NCI-H1048 (cell line): ENCODE results near the gene NOTCH4.
A peak's percentile ranks its signal among the peaks of the same experiment; 100 is the strongest.

Experiments used
- DNase-seq: peaks from one replicate; lab custom pipeline; 2025; lab: John Stamatoyannopoulos, UW

The NOTCH4 gene

GRCh38 chr6:32181148-32181702, 42.6 kb downstream of the NOTCH4 start:
- no peak for DNase-seq

- no peak for DNase-seq
These were observed 44.0 kb downstream of the NOTCH4 start for GRCh38 chr6:32179766-32180405.

- no peak for DNase-seq
These were observed 45.1 kb downstream of the NOTCH4 start for GRCh38 chr6:32178547-32179440.

GRCh38 chr6:32177788-32178546, 45.9 kb downstream of the NOTCH4 start, which contains the start of gene RNF5:
RNF5 (plus strand) TSS chr6:32178405; CDS start chr6:32178512, 107 bp downstream.
- peak; percentile 99 for DNase-seq

- no peak for DNase-seq
These were observed 46.6 kb downstream of the NOTCH4 start for GRCh38 chr6:32177183-32177787.

- DNase-seq, result no peak
These were observed 47.2 kb downstream of the NOTCH4 start for GRCh38 chr6:32176476-32177182.

- DNase-seq, result peak; percentile 84
These were observed 48.0 kb downstream of the NOTCH4 start, which contains the start of gene AGPAT1 for GRCh38 chr6:32175711-32176475. AGPAT1 (minus strand) TSS chr6:32176084; CDS start chr6:32171496, 4,588 bp downstream.

- DNase-seq, result no peak
These were observed 48.6 kb downstream of the NOTCH4 start for GRCh38 chr6:32175322-32175710.

GRCh38 chr6:32174416-32174815, 49.5 kb downstream of the NOTCH4 start:
- DNase-seq, result no peak

- DNase-seq, result no peak
These were observed 50.7 kb downstream of the NOTCH4 start for GRCh38 chr6:32173051-32173727.

GRCh38 chr6:32171234-32171633, 52.6 kb downstream of the NOTCH4 start:
- DNase-seq, result no peak

GRCh38 chr6:32170294-32170693, 53.6 kb downstream of the NOTCH4 start:
- no peak for DNase-seq

- DNase-seq, result no peak
These were observed 54.9 kb downstream of the NOTCH4 start for GRCh38 chr6:32168807-32169591.

- DNase-seq, result no peak
These were observed 55.5 kb downstream of the NOTCH4 start for GRCh38 chr6:32168350-32168749.

- no peak for DNase-seq
These were observed 56.1 kb downstream of the NOTCH4 start for GRCh38 chr6:32167761-32168262.

GRCh38 chr6:32167154-32167760, 56.6 kb downstream of the NOTCH4 start:
- no peak for DNase-seq

GRCh38 chr6:32166411-32167061, 57.3 kb downstream of the NOTCH4 start:
- no peak for DNase-seq

- DNase-seq, result no peak
These were observed 59.6 kb downstream of the NOTCH4 start, which contains the start of gene EGFL8 for GRCh38 chr6:32164295-32164694. EGFL8 (plus strand) TSS chr6:32164595; CDS start chr6:32166166, 1,571 bp downstream.
